Astrocyte of the cerebellum (primary cell): ENCODE data around the gene COG3.

Experiments
- DNase-seq: peaks from one replicate; pipeline ENCODE4 v3.0.0-alpha.2; 2011; ENCODE audit warnings: low read depth
- H3K4me3 ChIP-seq: 2 replicates; pipeline ENCODE4 v1.5.1; 2011; ENCODE audit warnings: mild to moderate bottlenecking, low read depth, low read length, moderate library complexity
- CTCF ChIP-seq: IDR thresholded peaks from 2 replicates; pipeline ENCODE4 v1.5.1; 2012; ENCODE audit warnings: low read length, low read depth, moderate library complexity, mild to moderate bottlenecking; ENCODE audit errors: missing control alignments
- in situ Hi-C: cut with HindIII; loops from 2 replicates; pipeline ENCODE4 v1.10.0; 2017; ENCODE audit warnings: low sequenced_read_pairs

Gene COG3

GRCh38 chr13:45464141-45464686 lies 525 bp upstream of the COG3 start:
- peak; percentile 55 for TF ChIP-seq CTCF
- in situ Hi-C loops: no loop called here
- peak overlapping the region; percentile 88 for H3K4me3 ChIP-seq
- no peak for DNase-seq

GRCh38 chr13:45466359-45466758 lies 1.6 kb downstream of the COG3 start:
- in situ Hi-C loops: no loop called here
- peak overlapping the region; percentile 88 for H3K4me3 ChIP-seq
- no peak for DNase-seq
- TF ChIP-seq CTCF: no peak

GRCh38 chr13:45468635-45469034 lies 3.9 kb downstream of the COG3 start:
- DNase-seq: no peak
- in situ Hi-C loops: no loop called here
- no peak overlapping the region for H3K4me3 ChIP-seq
- no peak for TF ChIP-seq CTCF

GRCh38 chr13:45472171-45472705 lies 7.5 kb downstream of the COG3 start:
- in situ Hi-C loops: no loop called here
- no peak for TF ChIP-seq CTCF

GRCh38 chr13:45473627-45474026 lies 8.9 kb downstream of the COG3 start:
- DNase-seq: no peak
- peak; percentile 22 for TF ChIP-seq CTCF
- H3K4me3 ChIP-seq: no peak overlapping the region
- in situ Hi-C loops: no loop called here

More at GRCh38 chr13:45472171-45472705, 7.5 kb downstream of the COG3 start:
- DNase-seq: no peak
- no peak overlapping the region for H3K4me3 ChIP-seq

- DNase-seq: no peak
- H3K4me3 ChIP-seq: no peak overlapping the region
- no peak for TF ChIP-seq CTCF
- in situ Hi-C loops: no loop called here
These were observed 10.1 kb downstream of the COG3 start for GRCh38 chr13:45474584-45475454.
